Panc1 (cell line): Measurements from ENCODE around the gene ATP1B3. TPM values are rescaled to one million over a fixed set of nuclear protein-coding genes. Genes with fewer than 3 reads are reported as not detected.

Experiments used
- ATAC-seq: fragments of 200-7000 bp; cut with Tn5 transposase; 2 replicates; pipeline ENCODE4 v1.9.1; 2020; ENCODE audit warnings: mild to moderate bottlenecking, moderate library complexity
- BruUV-seq: library from RNA; stranded (reverse); fragments of 400-500 nt; replicated peaks from 2 replicates; lab custom pipeline; 2021; lab: Mats Ljungman, UMichigan
- CTCF ChIA-PET: fragments of 300-600 bp; sonication (Branson Sonifier 250); formaldehyde crosslinking; loops from one replicate; lab custom pipeline; 2022; ENCODE audit warnings: antibody characterized with exemption; lab: Charles Lee
- POLR2A ChIA-PET: fragments of 300-600 bp; sonication (Branson Sonifier 250); formaldehyde crosslinking; loops from one replicate; lab custom pipeline; 2022; ENCODE audit warnings: antibody characterized with exemption; lab: Charles Lee
- DNase-seq: peaks from one replicate; pipeline ENCODE4 v3.0.0-alpha.2; 2010; ENCODE audit warnings: low read depth, low spot score
- H3K27ac ChIP-seq: 2 replicates; pipeline ENCODE4 v1.5.1; 2011; ENCODE audit warnings: mild to moderate bottlenecking, low read length, inconsistent platforms
- H3K27me3 ChIP-seq: fragments of 200-500 bp; sonication (Bioruptor generic); 2 replicates; pipeline ENCODE4 v1.6.0; 2014; ENCODE audit warnings: low read length, inconsistent platforms; ENCODE audit not compliant: control insufficient read depth, insufficient read depth
- H3K36me3 ChIP-seq: fragments of 200-500 bp; sonication (Bioruptor generic); 2 replicates; pipeline ENCODE4 v1.5.1; 2014; ENCODE audit warnings: inconsistent platforms, mild to moderate bottlenecking, low read length, moderate library complexity; ENCODE audit not compliant: control insufficient read depth, insufficient read depth
- H3K4me1 ChIP-seq: 2 replicates; pipeline ENCODE4 v1.5.1; 2011; ENCODE audit warnings: inconsistent platforms, mild to moderate bottlenecking, low read length, moderate library complexity; ENCODE audit not compliant: control insufficient read depth, insufficient read depth
- H3K4me3 ChIP-seq, 2 experiments: 2 replicates each; pipeline ENCODE4 v1.5.1; 2011 to 2012; ENCODE audit warnings: low read depth in 2 of 2, low read length in 2 of 2, mild to moderate bottlenecking in 2 of 2, inconsistent platforms in 1 of 2, moderate library complexity in 1 of 2
- H3K9me3 ChIP-seq: fragments of 200-500 bp; sonication (Bioruptor generic); 2 replicates; pipeline ENCODE4 v1.5.1; 2014; ENCODE audit warnings: low read depth, mild to moderate bottlenecking, inconsistent platforms, low read length, moderate library complexity; ENCODE audit not compliant: control insufficient read depth, insufficient read depth
- CTCF ChIP-seq: fragments of 450-650 bp; IDR thresholded peaks from 2 replicates; pipeline ENCODE4 v1.5.1; 2017; ENCODE audit warnings: mild to moderate bottlenecking
- POLR2AphosphoS5 ChIP-seq: IDR thresholded peaks from 2 replicates; pipeline ENCODE4 v1.6.1; 2012; ENCODE audit warnings: mild to moderate bottlenecking, low read depth, low read length, moderate library complexity
- REST ChIP-seq, 2 experiments: IDR thresholded peaks; 2 replicates each; pipeline ENCODE4 v1.6.1; 2011 to 2012; ENCODE audit warnings: low read depth in 2 of 2, control low read depth in 1 of 2, low read length in 1 of 2, mild to moderate bottlenecking in 1 of 2, moderate library complexity in 1 of 2; ENCODE audit not compliant: insufficient read depth in 1 of 2
- SIN3A ChIP-seq: IDR thresholded peaks from 2 replicates; pipeline ENCODE4 v1.6.1; 2012; ENCODE audit warnings: low read depth, mild to moderate bottlenecking, low read length, moderate library complexity, borderline replicate concordance; ENCODE audit not compliant: insufficient read depth
- TCF7L2 ChIP-seq: IDR thresholded peaks from 2 replicates; pipeline ENCODE4 v1.6.1; 2011; ENCODE audit warnings: mild to moderate bottlenecking, low read depth, low read length, inconsistent platforms
- in situ Hi-C: cut with HindIII; loops from 2 replicates; pipeline ENCODE4 v1.10.0; 2016; ENCODE audit warnings: low sequenced_read_pairs, low pct_unique_long_range_greater_than_20kb
- intact Hi-C: fragments of 100-400 bp; cut with micrococcal nuclease; formaldehyde crosslinking; loops from one replicate; pipeline ENCODE4 v1.10.0; 2022; ENCODE audit not compliant: unreplicated experiment
- total RNA-seq: library from RNA; stranded (reverse); gene quantifications from one replicate; pipeline ENCODE4 v1.2.1, GENCODE V29; 2021; ENCODE audit not compliant: unreplicated experiment

ATP1B3 gene
- total RNA-seq, 1 experiment from 2014 or later = 201 TPM

- intact Hi-C loops (no loop called here), in situ Hi-C loops (no loop called here)
- BruUV-seq = no TSS peak
- H3K9me3 ChIP-seq = no peaks in the 10 kb centered on the region
- ChIA-PET POLR2A (no interaction called here), CTCF (no interaction called here)
- no peak for TF ChIP-seq REST (IDR thresholded peaks at IDR 0.05; ENCODE audit: insufficient read depth in 1 of 2, low read depth in 2 of 2, low read length in 1 of 2)
- no peak for TF ChIP-seq TCF7L2
- no peak for TF ChIP-seq POLR2AphosphoS5
- TF ChIP-seq CTCF = no peak
- no peak for TF ChIP-seq SIN3A
- H3K4me1 ChIP-seq = no peaks in the 10 kb centered on the region
- H3K27me3 ChIP-seq = no peaks in the 10 kb centered on the region
- ATAC-seq (no peak), DNase-seq (no peak)
- H3K36me3 ChIP-seq = no peaks in the 10 kb centered on the region
- H3K4me3 ChIP-seq = no peak overlapping the region
- no peak overlapping the region for H3K27ac ChIP-seq
These were observed 35.5 kb upstream of the ATP1B3 start for GRCh38 chr3:141840737-141841544.

- Histone ChIP-seq H3K4me1 (no peaks in the 10 kb centered on the region), H3K4me3 (no peak overlapping the region), H3K9me3 (no peaks in the 10 kb centered on the region), H3K27ac (no peak overlapping the region), H3K27me3 (no peaks in the 10 kb centered on the region), H3K36me3 (no peaks in the 10 kb centered on the region)
- DNase-seq (no peak), ATAC-seq (no peak)
- in situ Hi-C loops = no loop called here
- BruUV-seq = no TSS peak
- CTCF ChIA-PET = no interaction called here
- intact Hi-C loops = no loop called here
- POLR2A ChIA-PET = no interaction called here
- no peak for TF ChIP-seq REST (IDR thresholded peaks at IDR 0.05; ENCODE audit: insufficient read depth in 1 of 2, low read depth in 2 of 2, low read length in 1 of 2)
- TF ChIP-seq SIN3A = no peak
- TF ChIP-seq CTCF = no peak
- TF ChIP-seq TCF7L2 = no peak
- no peak for TF ChIP-seq POLR2AphosphoS5
These were observed 32.3 kb upstream of the ATP1B3 start for GRCh38 chr3:141844108-141844507.
